ENCODE results near the gene LDB2. TPM values are rescaled to one million over a fixed set of nuclear protein-coding genes. Genes with fewer than 3 reads are reported as not detected.

The LDB2 gene
- total RNA-seq, 1 donor from 2014 or later: 31.5 TPM

GRCh38 chr4:16677001-16677944 lies 221.2 kb downstream of the LDB2 start:
- no peaks in the 10 kb centered on the region for H3K9me3 Mint-ChIP-seq
- no peak for TF ChIP-seq CTCF (conservative IDR thresholded peaks at IDR 0.05)
- DNase-seq (ENCODE audit: extremely low spot score, unreplicated experiment): no peak
- no peak overlapping the region for H3K27ac Mint-ChIP-seq
- no peak overlapping the region for H3K4me3 Mint-ChIP-seq
- H3K36me3 Mint-ChIP-seq: no peaks in the 10 kb centered on the region
- H3K27me3 Mint-ChIP-seq: no peaks in the 10 kb centered on the region
- peaks cover 21% of the 10 kb centered on the region for H3K4me1 Mint-ChIP-seq (ENCODE audit: unreplicated experiment)

DNA sequence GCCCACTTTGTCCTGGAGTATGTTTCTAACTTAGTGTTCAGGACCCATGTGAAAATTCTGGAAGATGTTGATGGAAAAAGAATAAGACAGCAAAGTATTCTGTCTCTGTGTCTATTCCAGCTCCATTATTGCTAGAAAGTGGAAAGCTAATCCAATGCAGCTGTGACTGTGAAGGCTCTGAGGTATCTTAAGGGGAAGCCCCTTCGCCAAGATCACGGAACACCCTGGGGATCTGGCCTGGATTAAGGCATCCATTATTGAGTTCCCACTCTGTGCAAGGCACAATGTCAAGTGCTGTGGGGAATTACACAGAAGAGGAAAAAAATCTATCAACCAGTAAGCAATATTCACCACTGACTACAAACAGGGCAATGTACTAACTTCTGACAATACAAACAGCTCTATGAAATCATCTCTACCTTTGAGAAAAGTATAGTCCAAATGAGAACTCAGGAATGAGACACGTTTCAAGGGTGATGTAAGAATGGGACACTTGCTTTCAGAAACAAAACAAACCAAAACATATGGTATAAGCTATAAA lies 222.1 kb downstream of the LDB2 start:
- TF ChIP-seq CTCF (conservative IDR thresholded peaks at IDR 0.05): no peak
- H3K4me1 Mint-ChIP-seq (ENCODE audit: unreplicated experiment): peaks cover 18% of the 10 kb centered on the region
- H3K27ac Mint-ChIP-seq: no peak overlapping the region
- no peak for DNase-seq (ENCODE audit: extremely low spot score, unreplicated experiment)
- H3K9me3 Mint-ChIP-seq: no peaks in the 10 kb centered on the region
- no peaks in the 10 kb centered on the region for H3K27me3 Mint-ChIP-seq
- H3K4me3 Mint-ChIP-seq: no peak overlapping the region
- H3K36me3 Mint-ChIP-seq: no peaks in the 10 kb centered on the region

- Mint-ChIP-seq H3K9me3 (no peaks in the 10 kb centered on the region), H3K36me3 (no peaks in the 10 kb centered on the region), H3K4me3 (no peak overlapping the region), H3K4me1 (ENCODE audit: unreplicated experiment) (peaks cover 19% of the 10 kb centered on the region), H3K27ac (no peak overlapping the region), H3K27me3 (no peaks in the 10 kb centered on the region)
- no peak for TF ChIP-seq CTCF (conservative IDR thresholded peaks at IDR 0.05)
- no peak for DNase-seq (ENCODE audit: extremely low spot score, unreplicated experiment)
These were observed 224.4 kb downstream of the LDB2 start for GRCh38 chr4:16674082-16674481.

DNA sequence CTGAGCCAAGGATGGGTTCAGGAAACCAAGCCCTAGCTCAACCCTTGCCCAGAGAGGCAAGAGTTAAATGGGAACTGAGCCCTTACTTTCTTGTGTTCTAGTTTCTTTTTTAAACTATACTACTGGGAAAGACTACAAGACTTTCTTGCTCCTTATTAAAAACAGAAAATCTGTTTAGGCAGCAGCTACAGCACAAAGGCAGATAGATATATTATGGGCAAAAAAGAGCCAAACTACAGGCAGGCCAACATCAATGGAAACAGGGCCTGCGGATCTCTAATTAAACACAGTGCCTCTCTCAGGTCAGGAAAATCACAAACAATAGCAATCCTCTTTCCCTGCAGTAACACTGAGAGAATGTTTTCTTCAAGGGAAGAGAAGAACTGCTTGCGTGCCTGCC lies 226.0 kb downstream of the LDB2 start:
- no peak for TF ChIP-seq CTCF (conservative IDR thresholded peaks at IDR 0.05)

GRCh38 chr4:16671741-16672140 lies 226.7 kb downstream of the LDB2 start:
- DNase-seq (ENCODE audit: extremely low spot score, unreplicated experiment): no peak
- H3K36me3 Mint-ChIP-seq: no peaks in the 10 kb centered on the region
- no peaks in the 10 kb centered on the region for H3K9me3 Mint-ChIP-seq
- no peaks in the 10 kb centered on the region for H3K27me3 Mint-ChIP-seq
- no peak for TF ChIP-seq CTCF (conservative IDR thresholded peaks at IDR 0.05)
- no peak overlapping the region for H3K4me3 Mint-ChIP-seq
- no peak overlapping the region for H3K27ac Mint-ChIP-seq
- H3K4me1 Mint-ChIP-seq (ENCODE audit: unreplicated experiment): peaks cover 18% of the 10 kb centered on the region

More for the DNA sequence above, 226.0 kb downstream of the LDB2 start:
- Mint-ChIP-seq H3K4me1 (ENCODE audit: unreplicated experiment) (peaks cover 23% of the 10 kb centered on the region), H3K27me3 (no peaks in the 10 kb centered on the region), H3K27ac (no peak overlapping the region), H3K4me3 (no peak overlapping the region), H3K9me3 (no peaks in the 10 kb centered on the region), H3K36me3 (no peaks in the 10 kb centered on the region)
- no peak for DNase-seq (ENCODE audit: extremely low spot score, unreplicated experiment)
